ENCODE data around the gene ING1. TPM values are rescaled to one million over a fixed set of nuclear protein-coding genes. Genes with fewer than 3 reads are reported as not detected.

The ING1 gene
- total and polyA plus RNA-seq, 2 of the 4 experiments (the other 2 are of a cell fraction) = 9.1 to 13.5 TPM

GRCh38 chr13:110705356-110705825 lies 8.1 kb upstream of the ING1 start:
- Histone ChIP-seq H3K23ac (ENCODE audit: low read depth, low read length) (peak overlapping the region; percentile 58), H2AK9ac (replicated peaks; ENCODE audit: low read depth, low read length, poor library complexity) (peak overlapping the region; percentile 95), H3K9me1 (ENCODE audit: insufficient read depth, low read length) (peaks cover 15% of the 10 kb centered on the region), H2AK5ac (ENCODE audit: low read depth, low read length) (peak overlapping the region; percentile 50; the same call in 1 of the 2 replicates), H4K91ac (ENCODE audit: insufficient read depth, low read depth, low read length) (no peak overlapping the region; the same call in 1 of the 2 replicates), H4K8ac (ENCODE audit: low read depth in 2 of 2, low read length in 2 of 2) (peak overlapping the region; percentile 22 to 50; a peak in 3 of 4 replicates), H4K5ac (ENCODE audit: low read depth, low read length) (peak overlapping the region; percentile 49), H3K27ac (ENCODE audit: insufficient read depth, low read length) (peak overlapping the region; percentile 78), H2BK5ac (ENCODE audit: low read depth, low read length, poor library complexity, severe bottlenecking) (peak overlapping the region; percentile 66), H3K79me1 (ENCODE audit: low read depth in 1 of 2, low read length in 2 of 2) (peaks cover 33 to 56% of the 10 kb centered on the region in 2 experiments), H3K9me3 (ENCODE audit: control insufficient read depth, insufficient read depth, low read length) (no peaks in the 10 kb centered on the region), H3K4me2 (ENCODE audit: low read depth, low read length) (peak overlapping the region; percentile 93), H4K20me1 (ENCODE audit: insufficient read depth, low read length) (peaks cover 13% of the 10 kb centered on the region), H2AFZ (replicated peaks; ENCODE audit: low read length, poor library complexity) (peak overlapping the region; percentile 96), H3K4me3 (ENCODE audit: insufficient read depth, low read depth, low read length) (peak overlapping the region; percentile 87), H3K4ac (ENCODE audit: low read depth, low read length) (peak overlapping the region; percentile 44; the same call in 1 of the 2 replicates), H3K9ac (ENCODE audit: low read depth, low read length) (peak overlapping the region; percentile 93), H2BK20ac (ENCODE audit: low read depth, low read length) (peak overlapping the region; percentile 30; the same call in 1 of the 2 replicates), H3K56ac (ENCODE audit: extremely low read depth, insufficient read depth, low read length) (peak overlapping the region; percentile 27; the same call in 1 of the 2 replicates), H3K36me3 (ENCODE audit: control insufficient read depth, insufficient read depth, low read length) (peaks cover 11% of the 10 kb centered on the region), H3K14ac (replicated peaks; ENCODE audit: low read depth, low read length) (peak overlapping the region; percentile 81), H3K18ac (ENCODE audit: low read depth, low read length) (peak overlapping the region; percentile 66), H3K4me1 (ENCODE audit: control insufficient read depth, insufficient read depth, low read length) (peaks cover 17% of the 10 kb centered on the region), H3K27me3 (ENCODE audit: control insufficient read depth, insufficient read depth, low read length) (no peaks in the 10 kb centered on the region), H2BK120ac (ENCODE audit: low read depth, low read length) (no peak overlapping the region; the same call in 1 of the 2 replicates), H2BK15ac (ENCODE audit: low read depth, low read length) (no peak overlapping the region)
- intact Hi-C loops (cut with micrococcal nuclease) (no loop called here), dilution Hi-C loops (cut with HindIII; ENCODE audit: low sequenced_read_pairs, unreplicated experiment) (no loop called here), in situ Hi-C loops (cut with MboI; ENCODE audit: low sequenced_read_pairs) (no loop called here)
- TF ChIP-seq USF2 (IDR thresholded peaks at IDR 0.05; ENCODE audit: low read depth, low read length) (no peak), CHD1 (IDR thresholded peaks at IDR 0.05; ENCODE audit: low read depth, low read length) (0 out of 2 replicates have a peak, but pooled peaks have one; percentile 51)
- no peak for ATAC-seq (ENCODE audit: low read depth)
- ChIA-PET CTCF (no interaction called here), POLR2A (ENCODE audit: unreplicated experiment) (interaction anchor here (0.5 kb wide), 1 partner anchor 500 kb away, joined by 6 read pairs; no protein-coding TSS in a partner anchor)
- BruUV-seq (replicated peaks) = no TSS peak
- DNase-seq = no peak
- WGBS, 2 experiments (ENCODE audit: extremely low coverage in 2 of 2, insufficient read length in 1 of 2) = 0% methylated on average over 3 of the region's 12 CpGs; no CpG with 5 or more reads in 1 of the 2 experiments

All from IMR-90 (cell line).